Measurements from ENCODE around the gene SLC13A4.
"Not testable (repeated sequence)": the region's sequence is repeated elsewhere in the genome, so short reads cannot be mapped to it uniquely, and the experiment has no call there.

Gene SLC13A4

GRCh38 chr7:135728136-135728669 lies at the start of gene SLC13A4:
TSS of gene SLC13A4 (minus strand) at chr7:135728186. CDS start at chr7:135727496, 690 bp downstream.
- peak; percentile 89 for DNase-seq (ENCODE audit: low spot score)

- DNase-seq (ENCODE audit: low spot score): not testable (repeated sequence)
Measured at GRCh38 chr7:135775915-135776314, 47.9 kb upstream of the SLC13A4 start.

GRCh38 chr7:135775230-135775629 lies 47.2 kb upstream of the SLC13A4 start:
- DNase-seq (ENCODE audit: low spot score): no peak

- peak; percentile 41 for DNase-seq (ENCODE audit: low spot score)
Measured at GRCh38 chr7:135774284-135774683, 46.3 kb upstream of the SLC13A4 start.

- DNase-seq (ENCODE audit: low spot score): peak; percentile 25
Measured at GRCh38 chr7:135773464-135773863, 45.5 kb upstream of the SLC13A4 start.

GRCh38 chr7:135772639-135773222 lies 44.7 kb upstream of the SLC13A4 start:
- no peak for DNase-seq (ENCODE audit: low spot score)

- no peak for DNase-seq (ENCODE audit: low spot score)
Measured at GRCh38 chr7:135771961-135772638, 44.1 kb upstream of the SLC13A4 start.

- DNase-seq (ENCODE audit: low spot score): no peak
Measured at GRCh38 chr7:135771051-135771450, 43.1 kb upstream of the SLC13A4 start.

- no peak for DNase-seq (ENCODE audit: low spot score)
Measured at GRCh38 chr7:135770139-135770710, 42.2 kb upstream of the SLC13A4 start.

- no peak for DNase-seq (ENCODE audit: low spot score)
Measured at GRCh38 chr7:135769005-135769802, 41.2 kb upstream of the SLC13A4 start.

GRCh38 chr7:135768467-135768866 lies 40.5 kb upstream of the SLC13A4 start:
- DNase-seq (ENCODE audit: low spot score): no peak

GRCh38 chr7:135768064-135768463 lies 40.1 kb upstream of the SLC13A4 start:
- no peak for DNase-seq (ENCODE audit: low spot score)

GRCh38 chr7:135763261-135763660 lies 35.3 kb upstream of the SLC13A4 start:
- DNase-seq (ENCODE audit: low spot score): no peak

- no peak for DNase-seq (ENCODE audit: low spot score)
Measured at GRCh38 chr7:135761751-135762488, 33.9 kb upstream of the SLC13A4 start.

GRCh38 chr7:135759532-135759931 lies 31.5 kb upstream of the SLC13A4 start:
- no peak for DNase-seq (ENCODE audit: low spot score)

- DNase-seq (ENCODE audit: low spot score): peak; percentile 37
Measured at GRCh38 chr7:135758531-135758932, 30.5 kb upstream of the SLC13A4 start.

- DNase-seq (ENCODE audit: low spot score): no peak
Measured at GRCh38 chr7:135757719-135758411, 29.9 kb upstream of the SLC13A4 start.

GRCh38 chr7:135756191-135756590 lies 28.2 kb upstream of the SLC13A4 start:
- no peak for DNase-seq (ENCODE audit: low spot score)

- no peak for DNase-seq (ENCODE audit: low spot score)
Measured at GRCh38 chr7:135755351-135755753, 27.4 kb upstream of the SLC13A4 start.

- no peak for DNase-seq (ENCODE audit: low spot score)
Measured at GRCh38 chr7:135753616-135754413, 25.8 kb upstream of the SLC13A4 start.
